Esophagus muscularis mucosa (tissue), 4 donors: ENCODE data around the gene GPR151.

Experiments
- CTCF ChIP-seq, 3 experiments: fragments of 200-600 bp in 2 of 3; fragments of 450-650 bp in 1 of 3; sonication (generic) in 2 of 3; IDR thresholded peaks; one replicate each; pipeline ENCODE4 v1.5.1; 2017 to 2019; ENCODE audit warnings: antibody characterized with exemption in 3 of 3, mild to moderate bottlenecking in 2 of 3, moderate library complexity in 1 of 3
- EP300 ChIP-seq: sonication (generic); formaldehyde crosslinking; IDR thresholded peaks from one replicate; pipeline ENCODE4 v1.6.1; 2017; ENCODE audit warnings: antibody characterized with exemption
- POLR2A ChIP-seq: fragments of 450-650 bp; IDR thresholded peaks from one replicate; pipeline ENCODE4 v1.6.1; 2017; ENCODE audit warnings: antibody characterized with exemption, moderate library complexity, mild to moderate bottlenecking, low read depth
- POLR2AphosphoS5 ChIP-seq, 2 donors: sonication (generic); formaldehyde crosslinking; IDR thresholded peaks; one replicate each; pipeline ENCODE4 v1.6.1; 2017; ENCODE audit warnings: antibody characterized with exemption in 2 of 2

GRCh38 chr5:146475190-146475780 is 40.7 kb downstream of the GPR151 start:
- no peak for TF ChIP-seq CTCF (IDR thresholded peaks at IDR 0.05)
- TF ChIP-seq EP300, result no peak
- TF ChIP-seq POLR2A, result no peak
- no peak for TF ChIP-seq POLR2AphosphoS5 (IDR thresholded peaks at IDR 0.05)
